Ishikawa (cell line): ENCODE data around the gene EPOP.

Source experiments
- CEBPB ChIP-seq: IDR thresholded peaks from 2 replicates; pipeline ENCODE4 v1.6.1; 2012
- CREB1 ChIP-seq: IDR thresholded peaks from 2 replicates; pipeline ENCODE4 v1.6.1; 2012; ENCODE audit warnings: low read depth
- EGR1 ChIP-seq: IDR thresholded peaks from 2 replicates; pipeline ENCODE4 v1.6.1; 2012
- EP300 ChIP-seq: IDR thresholded peaks from 2 replicates; pipeline ENCODE4 v1.6.1; 2012; ENCODE audit warnings: borderline replicate concordance
- FOXM1 ChIP-seq: IDR thresholded peaks from 2 replicates; pipeline ENCODE4 v1.6.1; 2012; ENCODE audit warnings: low read depth, borderline replicate concordance
- NFIC ChIP-seq: IDR thresholded peaks from 2 replicates; pipeline ENCODE4 v1.6.1; 2012
- RAD21 ChIP-seq: IDR thresholded peaks from 2 replicates; pipeline ENCODE4 v1.6.1; 2012; ENCODE audit warnings: low read depth
- TAF1 ChIP-seq: IDR thresholded peaks from 2 replicates; pipeline ENCODE4 v1.6.1; 2012; ENCODE audit warnings: low read depth, mild to moderate bottlenecking
- TCF12 ChIP-seq: IDR thresholded peaks from 2 replicates; pipeline ENCODE4 v1.6.1; 2012; ENCODE audit warnings: low read depth
- TEAD4 ChIP-seq: IDR thresholded peaks from 2 replicates; pipeline ENCODE4 v1.6.1; 2012
- YY1 ChIP-seq: IDR thresholded peaks from 2 replicates; pipeline ENCODE4 v1.6.1; 2012; ENCODE audit warnings: low read depth
- ZBTB7A ChIP-seq: IDR thresholded peaks from 2 replicates; pipeline ENCODE4 v1.6.1; 2012; ENCODE audit warnings: low read depth
- TF ChIP-seq, protein P1 (sequence below): IDR thresholded peaks from 2 replicates; pipeline ENCODE4 v1.6.1; 2012; ENCODE audit warnings: low read depth, mild to moderate bottlenecking
- TF ChIP-seq, protein P2 (sequence below): IDR thresholded peaks from 2 replicates; pipeline ENCODE4 v1.6.1; 2012
- TF ChIP-seq, protein P3 (sequence below): IDR thresholded peaks from 2 replicates; pipeline ENCODE4 v1.6.1; 2012

EPOP gene

DNA sequence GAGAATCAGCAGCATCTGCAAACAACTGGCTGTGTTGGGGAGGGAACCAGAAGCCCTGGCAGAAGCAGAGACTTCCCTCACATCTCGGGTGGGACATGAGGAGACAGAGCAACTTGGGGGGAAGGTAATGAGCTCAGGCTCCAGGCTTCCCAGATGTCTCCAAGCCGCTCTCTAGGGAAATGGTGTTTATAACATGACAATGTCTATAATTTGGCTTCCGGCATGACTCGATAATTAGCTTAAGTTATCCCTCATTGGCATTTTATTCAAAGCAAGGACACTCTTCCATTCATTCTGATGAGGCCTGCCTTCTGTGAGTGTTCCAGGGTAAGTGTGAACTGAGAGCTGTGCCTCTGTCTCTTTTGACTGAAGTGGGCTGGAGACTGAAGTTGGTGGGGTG is 15.6 kb upstream of the EPOP start:
- TF ChIP-seq TCF12 = no peak
- no peak for TF ChIP-seq EGR1
- no peak for TF ChIP-seq NFIC

DNA sequence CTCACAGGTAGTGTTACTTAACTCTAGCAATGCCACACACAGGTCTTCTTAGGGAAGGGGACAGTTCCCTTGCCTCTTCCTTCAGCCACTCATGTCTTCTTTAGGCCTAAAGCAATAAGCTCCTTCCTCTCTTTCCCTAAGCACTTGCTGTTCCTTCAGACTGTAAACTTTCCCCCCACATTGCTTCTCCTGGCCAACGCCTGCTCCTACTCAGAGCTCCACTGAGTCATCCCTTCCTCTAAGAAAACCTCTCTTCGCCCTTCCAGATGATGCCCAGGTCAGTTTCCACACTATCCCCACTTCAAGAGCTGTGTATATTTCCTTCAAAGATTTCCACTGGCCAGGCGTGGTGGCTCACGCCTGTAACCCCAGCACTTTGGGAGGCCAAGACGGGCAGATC is 12.5 kb upstream of the EPOP start:
- no peak for TF ChIP-seq YY1
- no peak for TF ChIP-seq CEBPB
- no peak for TF ChIP-seq FOXM1
- no peak for TF ChIP-seq EP300
- TF ChIP-seq, protein P1, sequence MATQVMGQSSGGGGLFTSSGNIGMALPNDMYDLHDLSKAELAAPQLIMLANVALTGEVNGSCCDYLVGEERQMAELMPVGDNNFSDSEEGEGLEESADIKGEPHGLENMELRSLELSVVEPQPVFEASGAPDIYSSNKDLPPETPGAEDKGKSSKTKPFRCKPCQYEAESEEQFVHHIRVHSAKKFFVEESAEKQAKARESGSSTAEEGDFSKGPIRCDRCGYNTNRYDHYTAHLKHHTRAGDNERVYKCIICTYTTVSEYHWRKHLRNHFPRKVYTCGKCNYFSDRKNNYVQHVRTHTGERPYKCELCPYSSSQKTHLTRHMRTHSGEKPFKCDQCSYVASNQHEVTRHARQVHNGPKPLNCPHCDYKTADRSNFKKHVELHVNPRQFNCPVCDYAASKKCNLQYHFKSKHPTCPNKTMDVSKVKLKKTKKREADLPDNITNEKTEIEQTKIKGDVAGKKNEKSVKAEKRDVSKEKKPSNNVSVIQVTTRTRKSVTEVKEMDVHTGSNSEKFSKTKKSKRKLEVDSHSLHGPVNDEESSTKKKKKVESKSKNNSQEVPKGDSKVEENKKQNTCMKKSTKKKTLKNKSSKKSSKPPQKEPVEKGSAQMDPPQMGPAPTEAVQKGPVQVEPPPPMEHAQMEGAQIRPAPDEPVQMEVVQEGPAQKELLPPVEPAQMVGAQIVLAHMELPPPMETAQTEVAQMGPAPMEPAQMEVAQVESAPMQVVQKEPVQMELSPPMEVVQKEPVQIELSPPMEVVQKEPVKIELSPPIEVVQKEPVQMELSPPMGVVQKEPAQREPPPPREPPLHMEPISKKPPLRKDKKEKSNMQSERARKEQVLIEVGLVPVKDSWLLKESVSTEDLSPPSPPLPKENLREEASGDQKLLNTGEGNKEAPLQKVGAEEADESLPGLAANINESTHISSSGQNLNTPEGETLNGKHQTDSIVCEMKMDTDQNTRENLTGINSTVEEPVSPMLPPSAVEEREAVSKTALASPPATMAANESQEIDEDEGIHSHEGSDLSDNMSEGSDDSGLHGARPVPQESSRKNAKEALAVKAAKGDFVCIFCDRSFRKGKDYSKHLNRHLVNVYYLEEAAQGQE = no peak
- TF ChIP-seq ZBTB7A = no peak
- TF ChIP-seq NFIC = no peak
- TF ChIP-seq, protein P2, sequence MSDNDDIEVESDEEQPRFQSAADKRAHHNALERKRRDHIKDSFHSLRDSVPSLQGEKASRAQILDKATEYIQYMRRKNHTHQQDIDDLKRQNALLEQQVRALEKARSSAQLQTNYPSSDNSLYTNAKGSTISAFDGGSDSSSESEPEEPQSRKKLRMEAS = no peak
- no peak for TF ChIP-seq TAF1
- no peak for TF ChIP-seq CREB1
- no peak for TF ChIP-seq TEAD4
- TF ChIP-seq, protein P3, sequence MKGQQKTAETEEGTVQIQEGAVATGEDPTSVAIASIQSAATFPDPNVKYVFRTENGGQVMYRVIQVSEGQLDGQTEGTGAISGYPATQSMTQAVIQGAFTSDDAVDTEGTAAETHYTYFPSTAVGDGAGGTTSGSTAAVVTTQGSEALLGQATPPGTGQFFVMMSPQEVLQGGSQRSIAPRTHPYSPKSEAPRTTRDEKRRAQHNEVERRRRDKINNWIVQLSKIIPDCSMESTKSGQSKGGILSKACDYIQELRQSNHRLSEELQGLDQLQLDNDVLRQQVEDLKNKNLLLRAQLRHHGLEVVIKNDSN = no peak
- TF ChIP-seq EGR1 = no peak
- TF ChIP-seq TCF12 = no peak
- TF ChIP-seq RAD21 = no peak

DNA sequence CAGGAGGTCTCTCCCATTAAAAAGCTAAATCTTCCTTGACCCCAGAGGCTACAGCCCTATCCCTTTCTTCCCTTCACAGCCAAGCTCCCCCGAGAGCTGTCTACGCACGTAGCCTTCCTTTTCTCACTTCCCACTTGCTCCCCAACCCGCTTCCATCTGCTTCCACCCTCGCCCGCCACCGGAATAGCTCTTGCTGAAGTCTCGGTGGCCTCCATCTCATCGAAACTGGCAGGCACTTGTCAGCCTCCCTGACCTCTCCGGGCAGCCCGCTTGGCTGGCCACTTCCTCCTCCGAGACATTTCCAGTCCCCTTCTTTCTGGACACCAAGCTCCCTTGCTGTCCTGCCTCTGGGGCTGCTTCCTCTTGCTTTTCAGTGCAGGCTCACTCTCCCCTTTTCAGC is 10.7 kb upstream of the EPOP start:
- TF ChIP-seq, protein P3 = no peak
- TF ChIP-seq TCF12 = no peak

DNA sequence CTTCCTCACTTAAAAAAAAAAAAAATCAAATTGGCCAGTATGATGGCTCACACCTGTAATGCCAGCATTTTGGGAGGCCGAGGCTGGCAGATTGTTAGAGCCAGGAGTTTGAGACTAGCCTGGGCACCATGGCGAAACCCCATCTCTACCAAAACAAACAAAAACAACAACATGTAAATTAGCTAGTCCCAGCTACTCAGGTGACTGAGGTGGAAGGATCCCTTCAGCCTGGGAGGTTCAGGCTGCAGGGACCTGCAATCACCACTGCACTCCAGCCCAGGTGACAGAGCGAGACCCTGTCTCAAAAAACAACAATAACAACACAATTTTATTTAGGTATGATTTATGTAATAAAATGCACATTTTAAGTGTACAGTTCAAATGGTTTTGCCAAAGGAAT is 6.3 kb upstream of the EPOP start:
- no peak for TF ChIP-seq CEBPB
- no peak for TF ChIP-seq YY1
- TF ChIP-seq RAD21 = no peak
- TF ChIP-seq CREB1 = no peak
- no peak for TF ChIP-seq EGR1
- no peak for TF ChIP-seq FOXM1
- TF ChIP-seq, protein P2 = no peak
- TF ChIP-seq TAF1 = no peak
- no peak for TF ChIP-seq NFIC
- TF ChIP-seq, protein P3 = no peak
- TF ChIP-seq TEAD4 = no peak
- no peak for TF ChIP-seq TCF12
- TF ChIP-seq, protein P1 = no peak
- no peak for TF ChIP-seq ZBTB7A
- no peak for TF ChIP-seq EP300

DNA sequence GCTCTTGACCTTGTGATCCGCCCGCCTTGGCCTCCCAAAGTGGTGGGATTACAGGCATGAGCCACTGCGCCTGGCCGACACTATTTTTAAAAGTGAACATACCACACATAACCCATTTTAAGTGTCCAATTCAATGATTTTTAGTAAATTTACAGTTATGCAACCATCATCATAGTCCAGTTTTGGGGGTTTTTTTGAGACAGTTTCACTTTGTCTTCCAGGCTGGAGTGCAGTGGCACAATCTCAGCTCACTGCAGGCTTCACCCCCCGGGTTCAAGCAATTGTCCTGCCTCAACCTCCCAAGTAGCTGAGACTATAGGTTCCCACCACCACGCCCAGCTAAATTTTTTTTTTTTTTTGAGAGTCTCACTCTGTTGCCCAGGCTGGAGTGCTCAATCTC is 3.1 kb upstream of the EPOP start:
- TF ChIP-seq EP300 (no peak), ZBTB7A (no peak), FOXM1 (no peak)
- TF ChIP-seq, protein P1 = no peak
